K562 (cell line): ENCODE results near the gene TAF5L. TPM values are rescaled to one million over a fixed set of nuclear protein-coding genes. Genes with fewer than 3 reads are reported as not detected.
A peak's percentile ranks its signal among the peaks of the same experiment; 100 is the strongest.

Experiments
- ATF6 ChIP-seq: sonication (generic); formaldehyde crosslinking; IDR thresholded peaks from 2 replicates; pipeline ENCODE4 v1.4.0; 2020; ENCODE audit warnings: mild to moderate bottlenecking, missing genetic modification reagents
- ATF7 ChIP-seq: fragments of 450-650 bp; IDR thresholded peaks from 2 replicates; pipeline ENCODE4 v1.7.1; 2014; ENCODE audit warnings: mild to moderate bottlenecking, moderate library complexity
- BDP1 ChIP-seq: IDR thresholded peaks from 3 replicates; pipeline ENCODE4 v1.6.1; 2011; ENCODE audit not compliant: insufficient read length, insufficient read depth
- BRF2 ChIP-seq: IDR thresholded peaks from 3 replicates; pipeline ENCODE4 v1.6.1; 2011; ENCODE audit warnings: borderline replicate concordance, mild to moderate bottlenecking; ENCODE audit not compliant: insufficient read length, insufficient read depth
- ELF4 ChIP-seq: fragments of 450-650 bp; formaldehyde crosslinking; IDR thresholded peaks from 2 replicates; pipeline ENCODE4 v1.4.0; 2022; ENCODE audit warnings: missing genetic modification characterization
- ESRRA ChIP-seq: fragments of 450-650 bp; IDR thresholded peaks from 2 replicates; pipeline ENCODE4 v1.6.1; 2014; ENCODE audit warnings: low read depth, mild to moderate bottlenecking, moderate library complexity, borderline replicate concordance
- GATA2 ChIP-seq: sonication (generic); formaldehyde crosslinking; IDR thresholded peaks from 2 replicates; pipeline ENCODE4 v1.4.0; 2020; ENCODE audit warnings: mild to moderate bottlenecking, missing genetic modification reagents
- HES1 ChIP-seq: fragments of 450-650 bp; IDR thresholded peaks from 2 replicates; pipeline ENCODE4 v1.6.1; 2016; ENCODE audit warnings: low read depth, mild to moderate bottlenecking, moderate library complexity
- HIVEP1 ChIP-seq: fragments of 250-450 bp; sonication (Bioruptor Pico); IDR thresholded peaks from 2 replicates; pipeline ENCODE4 v1.4.0; 2020; ENCODE audit warnings: mild to moderate bottlenecking
- MEF2D ChIP-seq: conservative IDR thresholded peaks from 2 replicates; pipeline ENCODE4 v1.6.1; 2016; ENCODE audit warnings: low read depth, missing genetic modification characterization, missing compliant biosample characterization
- SP1 ChIP-seq: sonication (generic); formaldehyde crosslinking; IDR thresholded peaks from 2 replicates; pipeline ENCODE4 v1.8.1; 2022; ENCODE audit warnings: mild to moderate bottlenecking, missing genetic modification reagents
- U2AF2 ChIP-seq: fragments of 200-400 bp; formaldehyde crosslinking; optimal IDR thresholded peaks from 2 replicates; pipeline ENCODE3; 2017; ENCODE audit warnings: low read depth, mild to moderate bottlenecking, low read length
- ZBTB7A ChIP-seq: IDR thresholded peaks from 2 replicates; pipeline ENCODE4 v1.6.1; 2011; ENCODE audit warnings: low read depth, mild to moderate bottlenecking, low read length, moderate library complexity, borderline replicate concordance; ENCODE audit not compliant: control insufficient read depth
- ZNF407 ChIP-seq: fragments of 450-650 bp; IDR thresholded peaks from 2 replicates; pipeline ENCODE4 v1.6.1; 2016; ENCODE audit warnings: low read depth
- ZNF77 ChIP-seq: fragments of 250-450 bp; sonication (Bioruptor Pico); IDR thresholded peaks from 2 replicates; pipeline ENCODE4 v1.5.0; 2020
- polyA plus RNA-seq, 8 experiments: library from polyadenylated mRNA; depleted of rRNA in 4 of 8; stranded (reverse) in 5 of 8; unstranded in 3 of 8; fragments of >200 nt; fragmentation: Nextera tagmentation in 2 of 8; fragmentation: Illumina TruSeq in 1 of 8; extraction: Ambion mirVana in 2 of 8; extraction: Trizol in 1 of 8; gene quantifications; 2 replicates each; pipeline versions ENCODE4 v1.2.1 to v1.2.3, GENCODE V29; 2011 to 2014; ENCODE audit warnings: inconsistent platforms in 1 of 8, missing spikeins in 1 of 8
- total RNA-seq, 7 experiments: library from RNA; depleted of rRNA in 6 of 7; stranded (reverse); fragments of >200 nt in 6 of 7; fragmentation: Illumina TruSeq in 2 of 7; extraction: Trizol in 2 of 7; gene quantifications; 2 replicates each; pipeline versions ENCODE4 v1.2.1 to v1.2.3, GENCODE V29; 2011 to 2021; ENCODE audit warnings: low replicate concordance in 1 of 7

TAF5L gene
- total and polyA plus RNA-seq, 9 of the 15 experiments (the other 6 are each of a cell fraction or from before 2014, with no cell fraction given): 2.2 to 34.2 (median 23.3) TPM

- peak; percentile 50; the same call in 1 of the 2 replicates for TF ChIP-seq ZBTB7A
- TF ChIP-seq ELF4 (CRISPR knock-in tag): no peak
- no peak for TF ChIP-seq SP1 (CRISPR knock-in tag)
- no peak for TF ChIP-seq ESRRA
- TF ChIP-seq MEF2D: no peak
- TF ChIP-seq BDP1: no peak
- no peak for TF ChIP-seq GATA2 (CRISPR knock-in tag)
- no peak for TF ChIP-seq HIVEP1
- 0 out of 2 replicates have a peak, but pooled peaks have one; percentile 15 for TF ChIP-seq ATF6 (CRISPR knock-in tag)
- no peak; the same call in 1 of the 2 replicates for TF ChIP-seq ATF7
- TF ChIP-seq ZNF407: no peak
- TF ChIP-seq BRF2: no peak
- TF ChIP-seq HES1: no peak
- no peak for TF ChIP-seq ZNF77 (CRISPR knock-in tag)
- no peak for TF ChIP-seq U2AF2
Measured at GRCh38 chr1:229557913-229558414, 68.0 kb downstream of the TAF5L start (continued).
